ENCODE measurements around the gene ANGPTL2. TPM values are rescaled to one million over a fixed set of nuclear protein-coding genes. Genes with fewer than 3 reads are reported as not detected.

ANGPTL2 gene
- total and polyA plus RNA-seq, 7 donors = 8.9 to 208 (median 15.0) TPM

DNA sequence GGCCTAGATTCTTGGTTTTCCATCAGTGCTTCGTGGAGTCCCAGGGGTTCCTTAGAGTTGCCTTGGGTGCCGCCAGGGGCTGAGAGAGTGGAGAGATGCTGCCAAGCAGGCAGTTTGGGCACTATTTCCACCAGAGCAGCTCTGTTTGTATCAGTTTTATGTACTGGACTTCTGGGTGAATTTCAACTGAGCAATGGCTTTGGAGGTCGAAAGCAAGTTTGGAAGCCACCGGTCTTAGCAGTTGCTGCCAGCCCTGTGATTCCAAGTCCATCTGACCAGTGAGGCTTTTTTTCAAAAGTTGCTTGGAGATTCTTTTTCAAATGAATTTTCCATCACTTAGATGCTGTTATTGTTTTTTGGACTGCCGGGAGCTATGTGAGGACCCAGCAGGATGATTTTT, 68.5 kb downstream of the ANGPTL2 start:
- Histone ChIP-seq H3K27ac (peak overlapping the region; percentile 44), H3K36me3 (ENCODE audit: insufficient read depth in 1 of 2, low read depth in 1 of 2) (no peaks in the 10 kb centered on the region), H3K9me3 (no peaks in the 10 kb centered on the region), H3K27me3 (ENCODE audit: insufficient read depth in 3 of 3, low read length in 2 of 3) (no peaks in the 10 kb centered on the region), H3K4me1 (peaks cover 43% of the 10 kb centered on the region), H3K4me3 (no peak overlapping the region)
- ATAC-seq (no peak), DNase-seq (no peak)
- 47 to 55% (median 48%) methylated on average over 5 of the region's 5 CpGs for WGBS, 3 donors
- intact Hi-C loops (cut with DNase I) = no loop called here
- TF ChIP-seq, protein P1, sequence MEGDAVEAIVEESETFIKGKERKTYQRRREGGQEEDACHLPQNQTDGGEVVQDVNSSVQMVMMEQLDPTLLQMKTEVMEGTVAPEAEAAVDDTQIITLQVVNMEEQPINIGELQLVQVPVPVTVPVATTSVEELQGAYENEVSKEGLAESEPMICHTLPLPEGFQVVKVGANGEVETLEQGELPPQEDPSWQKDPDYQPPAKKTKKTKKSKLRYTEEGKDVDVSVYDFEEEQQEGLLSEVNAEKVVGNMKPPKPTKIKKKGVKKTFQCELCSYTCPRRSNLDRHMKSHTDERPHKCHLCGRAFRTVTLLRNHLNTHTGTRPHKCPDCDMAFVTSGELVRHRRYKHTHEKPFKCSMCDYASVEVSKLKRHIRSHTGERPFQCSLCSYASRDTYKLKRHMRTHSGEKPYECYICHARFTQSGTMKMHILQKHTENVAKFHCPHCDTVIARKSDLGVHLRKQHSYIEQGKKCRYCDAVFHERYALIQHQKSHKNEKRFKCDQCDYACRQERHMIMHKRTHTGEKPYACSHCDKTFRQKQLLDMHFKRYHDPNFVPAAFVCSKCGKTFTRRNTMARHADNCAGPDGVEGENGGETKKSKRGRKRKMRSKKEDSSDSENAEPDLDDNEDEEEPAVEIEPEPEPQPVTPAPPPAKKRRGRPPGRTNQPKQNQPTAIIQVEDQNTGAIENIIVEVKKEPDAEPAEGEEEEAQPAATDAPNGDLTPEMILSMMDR (IDR thresholded peaks at IDR 0.05) = no peak

DNA sequence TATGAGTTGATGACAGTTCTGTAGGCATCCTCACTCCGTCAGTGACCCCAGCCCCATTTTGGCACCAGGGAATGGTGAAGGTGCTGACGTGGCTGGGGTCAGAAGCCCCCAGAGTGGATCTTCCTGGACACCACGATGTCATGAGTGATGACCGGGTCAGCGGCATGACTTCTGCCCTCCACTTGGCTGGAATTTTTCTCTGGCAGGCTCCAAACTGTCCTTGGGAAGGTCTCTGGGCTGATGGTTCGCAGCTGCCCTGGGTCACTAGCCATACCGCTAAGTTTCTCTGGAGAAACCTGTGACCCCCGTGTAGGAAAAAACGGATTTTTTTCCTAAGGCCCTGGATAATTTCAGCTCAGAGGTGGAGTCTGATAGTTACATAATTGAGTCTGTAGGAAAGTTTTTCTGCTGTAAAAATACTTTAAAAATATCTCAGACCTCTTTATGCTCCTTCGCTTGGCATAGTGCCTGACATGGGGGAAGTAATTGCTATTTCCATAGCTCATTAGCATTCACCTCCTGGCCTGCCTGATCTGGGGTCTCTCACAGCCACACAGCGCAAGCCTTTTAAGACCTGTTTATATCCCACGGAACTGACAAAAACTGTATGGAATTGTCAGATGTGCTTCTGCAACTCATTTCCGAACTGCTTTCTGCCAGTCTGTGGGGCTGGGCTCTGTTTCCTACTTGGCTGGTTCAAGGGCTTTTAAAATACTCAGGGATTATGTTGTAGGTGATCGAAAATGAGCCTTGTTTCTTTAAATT, 69.2 kb downstream of the ANGPTL2 start:
- Histone ChIP-seq H3K36me3 (ENCODE audit: insufficient read depth in 1 of 2, low read depth in 1 of 2) (no peaks in the 10 kb centered on the region), H3K27ac (peak overlapping the region; percentile 59), H3K4me3 (no peak overlapping the region), H3K9me3 (no peaks in the 10 kb centered on the region), H3K4me1 (peaks cover 38% of the 10 kb centered on the region), H3K27me3 (ENCODE audit: insufficient read depth in 3 of 3, low read length in 2 of 3) (no peaks in the 10 kb centered on the region)
- DNase-seq = no peak
- TF ChIP-seq, protein P1 (IDR thresholded peaks at IDR 0.05) = no peak
- 50 to 63% (median 56%) methylated on average over 14 of the region's 14 CpGs for WGBS, 3 donors
- intact Hi-C loops (cut with DNase I) = no loop called here
- ATAC-seq = no peak

DNA sequence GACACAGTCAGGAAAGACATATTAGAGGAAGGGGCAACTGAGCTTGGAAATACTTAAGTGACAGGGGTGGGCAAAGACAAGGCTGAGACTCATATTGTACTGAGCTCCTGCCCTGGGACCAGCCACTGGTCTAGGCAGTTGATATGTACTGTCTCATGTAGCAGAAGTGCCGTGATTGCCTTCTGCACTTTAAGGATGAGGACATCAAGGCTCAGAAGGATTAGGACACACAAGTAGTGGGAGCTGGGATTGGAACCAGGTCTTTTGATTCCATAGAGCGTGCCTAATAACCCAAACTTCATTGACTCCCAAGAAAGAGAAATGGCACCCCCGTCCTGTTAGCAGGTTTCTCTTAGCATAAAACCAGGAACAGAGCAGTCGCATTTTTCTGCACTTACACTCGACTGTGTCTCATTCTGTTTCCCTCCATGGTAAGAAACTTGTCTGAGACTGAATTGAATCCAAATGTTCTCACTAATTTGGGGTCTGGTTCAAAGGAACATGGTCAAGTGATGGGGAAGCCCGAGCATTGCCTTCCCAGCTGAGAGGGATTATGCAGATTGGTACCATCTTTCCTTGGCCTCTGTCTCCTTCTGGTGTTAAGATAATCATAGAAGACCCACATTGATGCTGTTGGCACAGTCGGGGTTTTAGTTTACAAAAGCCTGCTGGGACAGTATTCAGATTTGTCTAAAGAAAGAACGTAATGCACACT, 70.4 kb downstream of the ANGPTL2 start:
- H3K4me1 ChIP-seq = peaks cover 26% of the 10 kb centered on the region
- no peak for ATAC-seq
- H3K27me3 ChIP-seq (ENCODE audit: insufficient read depth in 3 of 3, low read length in 2 of 3) = no peaks in the 10 kb centered on the region
- intact Hi-C loops (cut with DNase I) = no loop called here
- H3K36me3 ChIP-seq (ENCODE audit: insufficient read depth in 1 of 2, low read depth in 1 of 2) = no peaks in the 10 kb centered on the region
- WGBS, 3 donors = 85 to 93% (median 91%) methylated on average over 8 of the region's 8 CpGs
- H3K4me3 ChIP-seq = no peak overlapping the region
- TF ChIP-seq, protein P1 (IDR thresholded peaks at IDR 0.05) = no peak
- DNase-seq = no peak
- no peak overlapping the region for H3K27ac ChIP-seq
- no peaks in the 10 kb centered on the region for H3K9me3 ChIP-seq

DNA sequence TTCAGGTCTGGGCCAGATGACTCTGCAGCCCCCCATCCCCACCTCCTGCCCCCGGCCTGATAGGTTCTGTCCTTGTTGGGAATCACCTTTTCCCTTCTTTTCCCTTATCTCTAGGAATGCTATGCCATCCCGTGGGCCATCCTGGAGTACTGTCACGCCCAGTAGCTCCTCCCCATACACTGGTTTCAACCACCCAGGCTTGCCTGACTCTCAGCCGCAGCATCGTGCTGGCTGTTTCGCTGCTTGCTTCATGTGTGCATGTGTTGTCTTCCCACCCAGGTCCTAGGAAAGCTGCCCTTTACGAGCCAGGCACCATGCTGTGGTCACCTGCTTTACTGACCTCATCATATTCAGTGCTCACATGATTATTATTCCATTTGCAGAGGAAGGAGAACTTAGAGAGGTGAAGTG, 71.8 kb downstream of the ANGPTL2 start:
- DNase-seq = no peak

More for the DNA sequence above, 71.8 kb downstream of the ANGPTL2 start:
- TF ChIP-seq, protein P1 (IDR thresholded peaks at IDR 0.05) = no peak
- H3K4me3 ChIP-seq = no peak overlapping the region
- ATAC-seq = no peak
- no peaks in the 10 kb centered on the region for H3K27me3 ChIP-seq (ENCODE audit: insufficient read depth in 3 of 3, low read length in 2 of 3)
- H3K9me3 ChIP-seq = no peaks in the 10 kb centered on the region
- no peaks in the 10 kb centered on the region for H3K36me3 ChIP-seq (ENCODE audit: insufficient read depth in 1 of 2, low read depth in 1 of 2)
- no peak overlapping the region for H3K27ac ChIP-seq
- peaks cover 18% of the 10 kb centered on the region for H3K4me1 ChIP-seq
- intact Hi-C loops (cut with DNase I) = no loop called here
- 83 to 92% (median 86%) methylated on average over 7 of the region's 7 CpGs for WGBS, 3 donors

All from psoas muscle (tissue), 8 donors.